ENCODE results near the gene ZNF281.

DNA sequence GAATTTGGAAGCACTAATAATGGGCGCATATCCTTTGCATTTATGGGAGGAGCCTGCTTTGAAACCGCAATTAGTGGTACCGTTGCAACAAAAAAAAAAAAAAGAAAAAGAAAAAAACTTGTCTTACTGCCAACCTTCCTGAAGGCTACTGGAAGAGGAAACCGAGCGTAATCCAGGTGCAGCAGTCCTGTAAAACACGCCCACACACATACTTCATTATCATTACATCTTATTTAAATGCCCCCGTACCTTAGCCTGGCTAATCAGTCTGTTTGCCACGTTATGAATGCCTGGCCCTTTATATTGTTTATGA is 686 bp upstream of the ZNF281 start:
- TF ChIP-seq, protein P1, sequence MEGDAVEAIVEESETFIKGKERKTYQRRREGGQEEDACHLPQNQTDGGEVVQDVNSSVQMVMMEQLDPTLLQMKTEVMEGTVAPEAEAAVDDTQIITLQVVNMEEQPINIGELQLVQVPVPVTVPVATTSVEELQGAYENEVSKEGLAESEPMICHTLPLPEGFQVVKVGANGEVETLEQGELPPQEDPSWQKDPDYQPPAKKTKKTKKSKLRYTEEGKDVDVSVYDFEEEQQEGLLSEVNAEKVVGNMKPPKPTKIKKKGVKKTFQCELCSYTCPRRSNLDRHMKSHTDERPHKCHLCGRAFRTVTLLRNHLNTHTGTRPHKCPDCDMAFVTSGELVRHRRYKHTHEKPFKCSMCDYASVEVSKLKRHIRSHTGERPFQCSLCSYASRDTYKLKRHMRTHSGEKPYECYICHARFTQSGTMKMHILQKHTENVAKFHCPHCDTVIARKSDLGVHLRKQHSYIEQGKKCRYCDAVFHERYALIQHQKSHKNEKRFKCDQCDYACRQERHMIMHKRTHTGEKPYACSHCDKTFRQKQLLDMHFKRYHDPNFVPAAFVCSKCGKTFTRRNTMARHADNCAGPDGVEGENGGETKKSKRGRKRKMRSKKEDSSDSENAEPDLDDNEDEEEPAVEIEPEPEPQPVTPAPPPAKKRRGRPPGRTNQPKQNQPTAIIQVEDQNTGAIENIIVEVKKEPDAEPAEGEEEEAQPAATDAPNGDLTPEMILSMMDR (IDR thresholded peaks at IDR 0.05; ENCODE audit: low read depth, low read length) = no peak
- TF ChIP-seq EZH2phosphoT487 (IDR thresholded peaks at IDR 0.05; ENCODE audit: low read depth) = no peak
